Choroid plexus epithelial cell (primary cell): ENCODE data around the gene EML5.
A peak's percentile ranks its signal among the peaks of the same experiment; 100 is the strongest.

Experiments used
- DNase-seq: peaks from one replicate; pipeline ENCODE4 v3.0.0-alpha.2; 2010; ENCODE audit warnings: low read depth
- H3K4me3 ChIP-seq: 2 replicates; pipeline ENCODE4 v1.5.1; 2011; ENCODE audit warnings: low read depth, mild to moderate bottlenecking, control low read depth, low read length, moderate library complexity
- CTCF ChIP-seq: conservative IDR thresholded peaks from 2 replicates; pipeline ENCODE4 v1.5.1; 2011; ENCODE audit warnings: low read depth, mild to moderate bottlenecking, control low read depth, inconsistent platforms, low read length, moderate library complexity

Gene EML5

DNA sequence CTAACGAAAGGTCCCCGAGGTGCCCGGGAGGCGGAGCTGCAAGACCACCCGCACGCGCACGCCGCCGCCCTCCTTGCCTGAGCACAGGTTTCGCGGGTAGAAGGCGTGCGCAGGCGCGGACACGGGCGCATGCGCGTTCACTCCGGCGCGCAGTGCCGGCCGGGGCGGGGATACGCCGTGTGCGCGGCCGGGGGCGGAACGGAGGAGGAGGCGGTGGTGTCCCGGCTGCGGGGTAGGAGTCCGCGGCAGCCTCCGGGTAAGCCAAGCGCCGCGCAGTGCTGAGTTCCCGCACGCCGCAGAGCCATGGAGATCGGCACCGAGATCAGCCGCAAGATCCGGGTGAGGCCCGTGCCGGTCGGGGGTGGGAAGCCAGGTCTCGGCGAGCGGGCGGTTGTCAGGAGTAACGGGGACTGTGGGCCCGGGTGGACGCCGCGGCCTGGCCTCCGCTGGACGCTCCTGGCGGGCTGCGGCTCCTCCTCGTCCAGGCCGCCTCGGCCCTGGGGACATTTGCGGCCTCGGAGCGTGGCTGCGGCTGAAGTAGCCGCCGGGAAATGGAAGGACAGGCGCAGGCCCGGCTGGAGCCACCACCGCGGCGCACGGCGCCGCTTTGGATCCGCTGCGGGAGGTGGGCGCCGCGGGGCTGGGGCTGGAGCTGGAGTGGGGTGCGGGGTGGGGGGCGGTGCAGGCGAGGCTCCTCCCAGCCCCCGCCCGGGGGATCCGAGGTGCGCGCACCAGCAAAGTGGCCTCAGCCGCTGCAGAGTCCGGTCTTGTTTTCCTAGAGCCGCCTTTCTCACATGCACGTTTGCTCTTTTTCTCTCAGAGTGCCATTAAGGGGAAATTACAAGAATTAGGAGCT lies 229.7 kb downstream of the EML5 start, which contains the start of gene ZC3H14:
ZC3H14 (plus strand) TSS at position 207 of the 856 bp plus-strand sequence; CDS start at position 304, 97 bp downstream.
- TF ChIP-seq CTCF = no peak
- DNase-seq = peak; percentile 88
- peak within 1 kb of the TSS; percentile 98 for H3K4me3 ChIP-seq

GRCh38 chr14:88562532-88562830 lies 230.3 kb downstream of the EML5 start:
- peak overlapping the region; percentile 98 for H3K4me3 ChIP-seq
- TF ChIP-seq CTCF = no peak
- DNase-seq = no peak
